Natural killer cell (primary cell): ENCODE measurements around the gene DAB2IP. TPM values are rescaled to one million over a fixed set of nuclear protein-coding genes. Genes with fewer than 3 reads are reported as not detected.

Experiments
- ATAC-seq, 3 donors: fragments of 150-1000 bp in 2 of 3; fragments of 200-7000 bp in 1 of 3; cut with Tn5 transposase; 1 replicate in 1 of 3; 2 replicates in 2 of 3; pipeline ENCODE4 v1.10.0; 2021; ENCODE audit warnings: mild to moderate bottlenecking in 2 of 3, moderate library complexity in 2 of 3
- DNase-seq, 2 donors: peaks; one replicate each; pipeline versions ENCODE4 v3.0.0 to v3.0.0-alpha.2; 2013 to 2021; ENCODE audit warnings: mixed read lengths in 1 of 2
- H3K27ac ChIP-seq: one replicate; pipeline ENCODE4 v1.5.1; 2013; ENCODE audit warnings: mild to moderate bottlenecking, low read length
- H3K27me3 ChIP-seq: one replicate; pipeline ENCODE4 v1.6.1; 2013; ENCODE audit warnings: low read length; ENCODE audit not compliant: control insufficient read depth, insufficient read depth
- H3K36me3 ChIP-seq: one replicate; pipeline ENCODE4 v1.6.1; 2013; ENCODE audit warnings: low read length; ENCODE audit not compliant: control insufficient read depth, insufficient read depth
- H3K4me1 ChIP-seq: one replicate; pipeline ENCODE4 v1.6.1; 2013; ENCODE audit warnings: low read length; ENCODE audit not compliant: control insufficient read depth, insufficient read depth
- H3K4me3 ChIP-seq: one replicate; pipeline ENCODE4 v1.5.1; 2013; ENCODE audit warnings: low read length
- H3K9me3 ChIP-seq: one replicate; pipeline ENCODE4 v1.6.1; 2013; ENCODE audit warnings: low read length; ENCODE audit not compliant: control insufficient read depth, insufficient read depth
- H3K27ac Mint-ChIP-seq, 2 donors: one replicate each; pipeline ENCODE4 v1.8.0; 2022; ENCODE audit warnings: mild to moderate bottlenecking in 2 of 2, mixed read lengths in 2 of 2, moderate library complexity in 1 of 2
- H3K27me3 Mint-ChIP-seq, 2 donors: one replicate each; pipeline ENCODE4 v1.8.0; 2022; ENCODE audit warnings: low read depth in 2 of 2, mixed read lengths in 2 of 2
- H3K36me3 Mint-ChIP-seq: one replicate; pipeline ENCODE4 v1.8.0; 2022; ENCODE audit warnings: mixed read lengths
- H3K4me1 Mint-ChIP-seq, 2 donors: one replicate each; pipeline ENCODE4 v1.8.0; 2022; ENCODE audit warnings: mixed read lengths in 2 of 2
- H3K4me3 Mint-ChIP-seq: one replicate; pipeline ENCODE4 v1.8.0; 2022; ENCODE audit warnings: mild to moderate bottlenecking, moderate library complexity, mixed read lengths
- H3K9me3 Mint-ChIP-seq, 2 donors: one replicate each; pipeline ENCODE4 v1.8.0; 2022; ENCODE audit warnings: mixed read lengths in 2 of 2
- WGBS: methylation state at CpG from one replicate; pipeline ENCODE4 v1.1.7; 2013; ENCODE audit warnings: missing lambda C conversion rate; ENCODE audit not compliant: insufficient coverage; 5-methylcytosine and 5-hydroxymethylcytosine counted together
- intact Hi-C: fragments of 100-400 bp; cut with micrococcal nuclease; formaldehyde crosslinking; loops from one replicate; pipeline ENCODE4 v1.14.2; 2022
- total RNA-seq, 4 donors: library from RNA; stranded (reverse); fragments of 120-200 nt in 1 of 4; gene quantifications; one replicate each; pipeline versions ENCODE4 v1.2.3 to v1.2.4, GENCODE V29; 2013 to 2022
- TF ChIP-seq, protein P1 (sequence below): fragments of 200-600 bp; IDR thresholded peaks from one replicate; pipeline ENCODE4 v1.8.0; 2022; ENCODE audit warnings: antibody characterized with exemption

DAB2IP gene
- total RNA-seq, 3 donors from 2014 or later (not counting 1 experiment from before 2014, with no cell fraction given): 0.19 to 2.5 TPM; not detected in 1

GRCh38 chr9:121773286-121773953, 122.0 kb downstream of the DAB2IP start:
- no peak overlapping the region for H3K4me3 Mint-ChIP-seq
- H3K27me3 Mint-ChIP-seq: peaks cover 0 to 4% of the 10 kb centered on the region in 2 donors
- WGBS: 95% methylated on average over 18 of the region's 18 CpGs
- no peaks in the 10 kb centered on the region for H3K36me3 Mint-ChIP-seq
- ATAC-seq: no peak
- intact Hi-C loops: no loop called here
- no peak overlapping the region for H3K27ac Mint-ChIP-seq
- Histone ChIP-seq H3K9me3 (no peaks in the 10 kb centered on the region), H3K27ac (no peak overlapping the region), H3K4me1 (no peaks in the 10 kb centered on the region), H3K27me3 (no peaks in the 10 kb centered on the region), H3K4me3 (no peak overlapping the region), H3K36me3 (no peaks in the 10 kb centered on the region)
- H3K9me3 Mint-ChIP-seq: no peaks in the 10 kb centered on the region
- DNase-seq: no peak
- H3K4me1 Mint-ChIP-seq: no peaks in the 10 kb centered on the region
- TF ChIP-seq, protein P1, sequence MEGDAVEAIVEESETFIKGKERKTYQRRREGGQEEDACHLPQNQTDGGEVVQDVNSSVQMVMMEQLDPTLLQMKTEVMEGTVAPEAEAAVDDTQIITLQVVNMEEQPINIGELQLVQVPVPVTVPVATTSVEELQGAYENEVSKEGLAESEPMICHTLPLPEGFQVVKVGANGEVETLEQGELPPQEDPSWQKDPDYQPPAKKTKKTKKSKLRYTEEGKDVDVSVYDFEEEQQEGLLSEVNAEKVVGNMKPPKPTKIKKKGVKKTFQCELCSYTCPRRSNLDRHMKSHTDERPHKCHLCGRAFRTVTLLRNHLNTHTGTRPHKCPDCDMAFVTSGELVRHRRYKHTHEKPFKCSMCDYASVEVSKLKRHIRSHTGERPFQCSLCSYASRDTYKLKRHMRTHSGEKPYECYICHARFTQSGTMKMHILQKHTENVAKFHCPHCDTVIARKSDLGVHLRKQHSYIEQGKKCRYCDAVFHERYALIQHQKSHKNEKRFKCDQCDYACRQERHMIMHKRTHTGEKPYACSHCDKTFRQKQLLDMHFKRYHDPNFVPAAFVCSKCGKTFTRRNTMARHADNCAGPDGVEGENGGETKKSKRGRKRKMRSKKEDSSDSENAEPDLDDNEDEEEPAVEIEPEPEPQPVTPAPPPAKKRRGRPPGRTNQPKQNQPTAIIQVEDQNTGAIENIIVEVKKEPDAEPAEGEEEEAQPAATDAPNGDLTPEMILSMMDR: no peak

GRCh38 chr9:121773954-121774714, 122.7 kb downstream of the DAB2IP start:
- 90% methylated on average over 19 of the region's 19 CpGs for WGBS
- no peak for DNase-seq
- no peak overlapping the region for H3K27ac Mint-ChIP-seq
- H3K27me3 Mint-ChIP-seq: peaks cover 0 to 4% of the 10 kb centered on the region in 2 donors
- ATAC-seq: no peak
- H3K27me3 ChIP-seq: no peaks in the 10 kb centered on the region
- intact Hi-C loops: no loop called here
- TF ChIP-seq, protein P1: no peak
- no peaks in the 10 kb centered on the region for H3K36me3 Mint-ChIP-seq
- no peaks in the 10 kb centered on the region for H3K4me1 Mint-ChIP-seq
- H3K4me3 Mint-ChIP-seq: no peak overlapping the region
- H3K4me1 ChIP-seq: no peaks in the 10 kb centered on the region
- no peaks in the 10 kb centered on the region for H3K9me3 Mint-ChIP-seq
- H3K27ac ChIP-seq: no peak overlapping the region
- no peak overlapping the region for H3K4me3 ChIP-seq
- H3K9me3 ChIP-seq: no peaks in the 10 kb centered on the region
- H3K36me3 ChIP-seq: no peaks in the 10 kb centered on the region

DNA sequence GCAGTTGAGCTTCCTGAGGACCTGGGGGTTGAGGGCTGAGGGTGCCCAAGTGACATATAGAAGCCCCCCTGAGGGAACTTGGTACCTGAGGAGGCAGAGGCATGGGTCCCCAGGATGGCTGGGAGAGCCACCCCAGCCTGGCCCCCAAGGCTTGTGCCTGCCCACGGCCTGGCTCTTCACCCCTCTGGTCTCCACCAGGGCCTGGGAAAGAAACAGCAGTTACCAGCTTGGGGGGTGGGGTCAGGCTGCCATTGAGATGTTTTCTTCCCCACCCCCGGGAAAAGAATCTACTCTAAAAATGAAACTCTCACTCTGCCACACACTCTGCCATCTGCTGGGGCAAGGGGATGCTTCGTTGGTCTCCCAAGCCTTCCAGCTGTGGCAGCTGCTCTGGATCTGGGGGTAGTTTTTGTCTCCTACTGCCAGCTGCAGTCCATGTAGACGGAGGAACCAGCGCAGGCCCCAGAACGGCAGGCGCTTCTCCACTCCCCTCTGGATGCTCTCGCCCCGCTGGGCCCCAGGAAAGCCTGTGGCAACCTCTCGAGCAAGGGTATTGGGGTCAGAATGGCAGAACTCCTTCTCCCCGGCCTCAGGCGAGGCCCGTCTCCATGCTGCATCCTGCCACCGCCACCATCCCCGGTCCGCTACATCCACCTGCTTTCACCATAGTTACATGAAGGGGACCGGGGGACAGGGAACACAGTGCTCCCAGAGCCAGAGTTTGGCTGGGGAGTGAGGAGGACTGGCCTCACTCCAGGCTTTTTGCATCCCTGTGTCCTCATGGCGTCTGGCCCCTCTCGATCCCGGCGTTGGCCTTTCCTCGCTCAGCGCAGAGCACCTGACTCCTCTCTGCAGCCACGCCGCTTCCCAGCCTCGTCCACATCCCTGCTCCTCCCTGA, 123.5 kb downstream of the DAB2IP start:
- Mint-ChIP-seq H3K4me3 (no peak overlapping the region), H3K9me3 (no peaks in the 10 kb centered on the region), H3K27me3 (peaks cover 0 to 4% of the 10 kb centered on the region in 2 donors), H3K4me1 (no peaks in the 10 kb centered on the region), H3K27ac (no peak overlapping the region), H3K36me3 (no peaks in the 10 kb centered on the region)
- Histone ChIP-seq H3K36me3 (no peaks in the 10 kb centered on the region), H3K4me1 (no peaks in the 10 kb centered on the region), H3K4me3 (no peak overlapping the region), H3K27ac (no peak overlapping the region), H3K27me3 (no peaks in the 10 kb centered on the region), H3K9me3 (no peaks in the 10 kb centered on the region)
- WGBS: 91% methylated on average over 24 of the region's 26 CpGs
- intact Hi-C loops: no loop called here
- ATAC-seq (no peak), DNase-seq (no peak)
- TF ChIP-seq, protein P1: no peak
